ENCODE measurements around the gene DPH6. TPM values are rescaled to one million over a fixed set of nuclear protein-coding genes. Genes with fewer than 3 reads are reported as not detected.

Gene DPH6
- polyA plus RNA-seq, 10 donors = 12.7 to 18.8 (median 15.9) TPM

- peak; percentile 34 to 88 (median 64) for DNase-seq
Observed at GRCh38 chr15:35545316-35545823, 595 bp downstream of the DPH6 start.

- DNase-seq = peak; percentile 18 to 65 (median 54)
Observed at GRCh38 chr15:35540885-35541284, 5.1 kb downstream of the DPH6 start.

DNA sequence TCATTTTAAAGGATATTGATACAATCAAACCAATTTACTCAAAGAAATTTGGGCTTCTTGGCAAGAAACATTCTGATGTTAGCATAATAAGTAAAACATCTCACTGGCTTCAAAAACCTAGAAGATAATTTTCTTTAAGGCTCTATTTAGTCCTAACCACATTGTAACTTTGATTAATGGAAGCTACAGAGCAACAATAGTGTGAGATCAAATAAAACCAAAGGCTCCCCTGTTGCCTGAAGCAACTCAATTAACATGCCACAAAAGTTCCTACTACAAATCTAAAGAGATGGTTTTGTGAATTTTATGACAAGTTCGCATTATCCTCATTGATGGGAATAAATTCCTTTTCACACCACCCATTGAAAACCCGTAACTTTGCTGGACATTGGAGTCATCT lies 5.9 kb downstream of the DPH6 start:
- DNase-seq = no peak

DNA sequence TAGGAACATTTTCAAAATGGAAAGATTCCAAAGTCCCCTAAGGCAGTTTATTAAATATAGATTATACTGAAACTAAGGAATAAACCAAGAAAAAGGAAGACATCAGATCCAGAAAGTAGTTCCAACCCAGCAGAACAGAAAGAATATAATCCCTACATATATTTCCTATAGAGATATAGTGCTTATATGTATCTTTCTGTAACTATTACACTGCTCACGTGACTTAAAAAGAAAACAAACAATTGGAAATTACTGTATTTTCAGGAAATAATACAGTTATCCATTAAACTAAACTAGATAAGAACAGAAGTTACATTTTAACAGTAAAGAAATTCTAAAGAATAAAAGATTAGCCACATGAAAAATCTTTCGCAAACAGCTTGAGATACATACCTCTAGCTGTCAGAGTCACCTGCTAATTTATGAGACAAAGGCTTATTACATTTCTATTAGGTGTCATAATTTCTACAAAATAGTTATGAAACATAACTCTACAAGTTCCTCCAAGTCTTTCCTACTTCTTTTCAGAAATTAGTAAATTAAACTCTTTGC lies 10.5 kb downstream of the DPH6 start:
- no peak for DNase-seq

GRCh38 chr15:35533130-35534110 lies 12.5 kb downstream of the DPH6 start:
- DNase-seq = peak in 1 of 3 donors; percentile 56

DNA sequence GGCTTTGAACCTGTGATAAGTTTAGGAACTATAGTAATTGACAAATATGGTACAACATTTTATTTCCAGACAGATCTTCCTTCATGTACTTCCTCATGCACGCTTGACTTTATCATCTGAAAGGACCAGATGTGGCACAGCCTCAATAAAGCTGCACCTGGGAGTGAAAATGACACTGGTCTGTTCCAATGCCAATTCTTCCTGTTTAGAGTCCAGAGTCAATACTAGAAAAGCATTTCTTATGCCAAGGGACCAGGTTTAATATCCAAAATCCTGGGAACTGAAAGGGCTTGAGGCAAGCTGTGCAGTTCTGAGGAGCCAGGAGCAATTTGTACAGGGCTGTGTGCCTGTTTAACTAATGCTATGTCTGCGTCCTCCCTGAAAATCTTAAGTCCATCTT lies 15.3 kb downstream of the DPH6 start:
- DNase-seq = no peak

GRCh38 chr15:35529784-35530183 lies 16.2 kb downstream of the DPH6 start:
- no peak for DNase-seq

GRCh38 chr15:35522061-35522460 lies 23.9 kb downstream of the DPH6 start:
- no peak for DNase-seq

DNA sequence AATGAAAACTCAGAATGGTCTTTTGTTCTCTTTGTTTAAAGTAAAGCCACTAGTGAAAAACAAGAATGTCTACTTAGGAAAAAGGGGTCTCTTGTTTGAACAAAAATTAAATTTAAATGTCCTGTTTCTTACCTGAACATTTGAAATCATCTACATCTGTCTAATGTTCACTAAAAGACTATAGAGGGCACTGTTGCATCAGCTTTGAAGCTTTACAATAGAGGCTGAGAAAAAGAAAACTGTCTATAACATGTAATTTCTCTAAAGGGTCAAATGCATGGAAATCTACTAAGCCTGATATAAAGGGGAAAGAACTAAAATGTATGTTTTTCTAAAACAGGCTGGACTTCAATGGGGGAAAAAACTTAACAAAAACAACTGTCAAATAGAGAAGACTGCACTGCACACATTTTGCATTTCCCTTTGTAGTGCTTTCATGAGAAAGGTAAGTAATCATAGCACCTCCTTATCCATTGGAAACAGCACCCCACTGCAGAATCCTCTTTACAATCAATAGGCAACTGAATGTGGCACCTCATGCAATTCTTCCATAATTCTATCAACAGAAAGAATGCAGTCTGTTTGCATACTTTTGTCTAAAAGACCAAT lies 26.3 kb downstream of the DPH6 start:
- DNase-seq = peak; percentile 44 to 70 (median 54)

DNA sequence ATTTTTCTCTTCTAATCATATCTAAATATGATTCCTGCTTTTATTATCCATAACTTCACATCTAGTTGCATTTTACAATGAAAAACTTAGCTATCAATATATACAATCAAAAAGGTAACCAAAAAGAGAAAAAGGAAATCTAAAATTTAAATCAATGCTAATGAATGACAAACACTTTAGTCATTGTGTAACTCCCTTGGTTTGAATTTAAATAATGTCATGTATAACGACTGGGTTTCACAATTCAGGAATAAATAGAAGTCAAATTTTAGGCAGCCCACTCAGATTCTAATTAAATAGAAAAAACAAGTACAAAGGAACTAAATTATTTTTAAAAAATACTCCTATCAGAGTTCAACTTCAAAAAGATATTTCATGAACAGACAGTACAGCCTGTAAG lies 26.9 kb downstream of the DPH6 start:
- DNase-seq = no peak

DNA sequence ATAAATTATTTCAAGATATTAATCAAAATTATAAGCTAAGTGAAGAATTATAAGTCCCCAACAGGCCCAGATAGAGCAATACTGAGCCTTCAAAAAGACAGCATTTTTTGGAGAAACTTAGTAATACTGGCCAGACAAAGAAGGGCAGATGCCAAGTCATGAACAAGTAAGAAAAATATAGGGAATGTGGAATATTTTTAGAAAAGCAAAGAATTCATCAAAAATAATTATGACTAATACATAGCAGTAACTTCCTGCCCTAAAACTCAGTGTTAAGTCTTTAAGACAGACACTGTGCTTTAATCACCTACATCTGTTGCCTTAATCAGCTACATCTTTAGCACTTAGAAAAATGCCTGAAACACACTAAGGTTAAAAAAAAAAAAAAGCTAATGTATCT lies 31.2 kb downstream of the DPH6 start:
- peak in 1 of 3 donors; percentile 59 for DNase-seq

DNA sequence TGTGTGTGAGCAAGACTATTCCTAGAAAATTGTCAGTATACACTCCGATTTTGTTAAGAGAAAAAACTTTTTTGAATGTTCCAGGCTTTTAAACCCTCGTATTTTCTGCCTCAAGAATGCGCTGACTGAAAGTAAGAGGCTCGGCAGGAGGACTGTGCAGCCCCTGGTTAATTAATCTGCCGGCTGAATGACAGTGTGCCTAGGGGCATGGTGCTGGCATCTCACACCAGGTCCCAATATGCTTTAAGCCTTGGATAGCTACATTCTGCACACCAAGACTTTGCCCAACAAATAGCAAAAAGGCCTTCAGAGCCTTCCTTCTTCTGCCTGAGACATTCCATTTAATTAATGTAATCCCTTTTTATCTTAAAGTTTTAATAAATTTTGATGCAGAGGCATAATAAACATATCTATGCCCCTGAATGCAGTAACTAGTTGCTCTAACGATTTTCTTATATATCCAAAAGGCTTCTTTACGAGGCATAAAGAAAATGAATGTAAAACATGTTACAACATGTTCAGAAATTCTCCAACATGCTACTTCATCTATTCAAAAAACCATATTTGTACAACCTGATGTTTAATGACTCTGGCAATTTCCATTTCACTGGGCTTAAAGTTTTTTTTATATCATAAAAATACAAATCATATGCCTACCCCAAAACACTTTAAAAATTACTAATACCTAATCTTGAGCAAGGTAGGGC lies 37.9 kb downstream of the DPH6 start:
- no peak for DNase-seq

GRCh38 chr15:35506272-35506870 lies 39.6 kb downstream of the DPH6 start:
- DNase-seq = no peak

DNA sequence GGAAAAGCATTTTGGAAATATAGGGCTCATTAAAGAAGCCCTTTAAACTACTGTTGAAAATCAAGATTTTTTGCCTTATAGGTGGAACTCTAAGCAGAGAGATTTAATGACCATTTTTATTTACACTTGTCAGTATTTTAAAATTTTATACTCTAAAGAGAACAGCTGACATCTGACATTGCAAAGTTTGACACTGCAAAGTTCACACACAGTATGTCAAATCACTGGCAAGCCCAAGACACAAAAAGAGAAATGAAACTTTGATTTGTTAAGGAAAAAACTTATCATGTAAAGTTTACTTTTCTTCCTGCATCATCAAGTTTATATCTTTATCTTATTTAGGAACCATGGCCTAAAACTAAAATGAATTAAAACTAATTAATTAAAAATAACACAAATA lies 40.2 kb downstream of the DPH6 start:
- DNase-seq = no peak

DNA sequence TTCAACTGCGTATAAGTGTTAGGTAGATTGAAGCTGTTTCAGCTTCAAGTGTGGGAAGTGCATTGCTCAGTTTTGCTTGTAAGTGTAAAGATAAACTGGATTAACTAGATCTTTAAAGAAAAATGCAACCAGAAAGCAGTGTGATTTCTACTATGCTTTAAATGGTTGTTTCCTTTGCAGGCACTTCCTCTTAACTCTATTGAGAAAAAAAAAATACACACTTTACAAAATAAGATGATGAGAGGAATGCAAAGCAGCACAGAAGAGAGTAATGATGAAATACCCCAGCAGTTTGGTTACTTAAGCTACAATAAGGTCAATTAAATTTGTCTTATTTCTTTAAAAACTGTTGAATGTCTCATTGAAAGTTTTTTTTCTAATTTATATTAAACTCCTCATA lies 40.8 kb downstream of the DPH6 start:
- no peak for DNase-seq

GRCh38 chr15:35499723-35500122 lies 46.2 kb downstream of the DPH6 start:
- no peak for DNase-seq

DNA sequence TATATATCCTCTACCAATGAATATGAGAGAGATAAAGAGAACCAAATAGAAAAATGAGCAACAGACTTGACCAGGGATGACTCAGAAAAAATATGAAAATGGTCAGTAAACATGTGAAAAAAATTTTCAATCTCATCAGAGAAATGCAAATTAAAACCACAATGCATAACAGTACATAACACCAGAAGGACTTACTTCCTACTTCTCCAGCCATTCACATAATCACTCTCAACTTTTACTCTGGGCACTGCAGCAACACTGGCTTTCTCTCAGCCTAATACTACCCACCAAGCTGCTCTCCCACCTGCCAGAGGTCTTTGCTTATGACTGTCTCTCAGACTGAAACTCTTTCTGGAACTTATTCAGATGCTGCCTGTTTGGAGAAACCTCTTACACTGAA lies 49.4 kb downstream of the DPH6 start:
- no peak for DNase-seq

- DNase-seq = no peak
Observed at GRCh38 chr15:35495080-35495479, 50.9 kb downstream of the DPH6 start.

DNA sequence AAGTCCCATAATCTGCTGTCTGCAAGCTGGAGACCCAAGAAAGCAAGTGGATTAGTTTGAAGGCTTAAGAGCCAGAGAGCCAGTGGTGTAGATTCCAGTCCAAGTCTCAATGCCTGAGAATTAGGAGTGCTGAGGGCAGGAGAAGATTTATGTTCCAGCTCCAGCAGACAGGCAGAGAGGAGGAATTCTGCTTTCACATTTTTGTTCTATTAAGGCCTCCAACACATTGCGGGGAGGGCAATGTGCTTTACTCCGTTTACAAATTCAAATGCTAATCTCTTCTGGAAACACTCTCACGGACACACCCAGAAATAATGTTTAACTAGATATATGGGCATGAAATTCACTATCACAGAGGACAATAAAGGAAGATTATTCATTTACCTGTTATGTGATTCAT lies 54.0 kb downstream of the DPH6 start:
- DNase-seq = no peak

- DNase-seq = no peak
Observed at GRCh38 chr15:35491173-35491572, 54.8 kb downstream of the DPH6 start.

GRCh38 chr15:35490511-35490910 lies 55.5 kb downstream of the DPH6 start:
- no peak for DNase-seq

DNA sequence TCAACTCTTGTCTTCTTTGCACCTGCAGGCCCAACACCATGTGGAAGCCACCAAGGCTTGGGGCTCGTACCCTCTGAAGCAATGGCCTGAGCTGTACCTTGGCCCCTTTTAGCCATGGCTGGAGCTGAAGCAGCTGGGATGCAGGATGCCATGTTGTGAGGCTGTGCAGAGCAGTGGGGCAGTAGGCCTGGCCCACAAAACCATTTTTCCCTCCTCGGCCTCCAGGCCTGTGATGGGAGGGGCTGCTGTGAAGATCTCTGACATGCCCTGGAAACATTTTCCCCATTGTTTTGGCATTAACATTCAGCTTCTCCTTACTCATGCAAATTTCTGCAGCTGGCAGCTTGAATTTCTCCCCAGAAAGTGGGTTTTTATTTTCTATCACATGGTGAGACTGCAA lies 58.5 kb downstream of the DPH6 start:
- no peak for DNase-seq

All from muscle of back (tissue), 11 donors.